KMS-11 (cell line): ENCODE results near the gene UNC13A.

ENCODE experiments used
- H2AFZ ChIP-seq: fragments of 200-600 bp; sonication (generic); 2 replicates; pipeline ENCODE4 v1.6.1; 2016; ENCODE audit warnings: antibody characterized with exemption, mixed run types, low read depth
- H3K27ac ChIP-seq: fragments of 200-600 bp; sonication (generic); 2 replicates; pipeline ENCODE4 v1.6.1; 2016; ENCODE audit warnings: mild to moderate bottlenecking, mixed run types
- H3K27me3 ChIP-seq: fragments of 200-600 bp; sonication (generic); 2 replicates; pipeline ENCODE4 v1.6.1; 2017; ENCODE audit warnings: mild to moderate bottlenecking, low read depth, mixed run types, moderate library complexity; ENCODE audit not compliant: insufficient read depth
- H3K36me3 ChIP-seq: fragments of 200-600 bp; sonication (generic); 2 replicates; pipeline ENCODE4 v1.6.1; 2017; ENCODE audit warnings: mild to moderate bottlenecking, mixed run types; ENCODE audit not compliant: insufficient read depth
- H3K4me1 ChIP-seq: fragments of 200-600 bp; sonication (generic); 2 replicates; pipeline ENCODE4 v1.6.1; 2016; ENCODE audit warnings: mild to moderate bottlenecking, low read depth, mixed run types; ENCODE audit not compliant: poor library complexity, severe bottlenecking
- H3K4me2 ChIP-seq: fragments of 200-600 bp; sonication (generic); 2 replicates; pipeline ENCODE4 v1.7.0; 2016; ENCODE audit warnings: mild to moderate bottlenecking, mixed run types
- H3K4me3 ChIP-seq: fragments of 200-600 bp; sonication (generic); IDR thresholded peaks from 2 replicates; pipeline ENCODE4 v1.6.1; 2017; ENCODE audit warnings: low read depth, low read length, mixed read lengths; ENCODE audit not compliant: insufficient read depth
- H3K79me2 ChIP-seq: fragments of 200-600 bp; sonication (generic); 2 replicates; pipeline ENCODE4 v1.6.1; 2016; ENCODE audit warnings: low read depth, mixed run types; ENCODE audit not compliant: insufficient read depth
- H3K9ac ChIP-seq: fragments of 200-600 bp; sonication (generic); 2 replicates; pipeline ENCODE4 v1.6.1; 2016; ENCODE audit warnings: mild to moderate bottlenecking, mixed run types
- H4K20me1 ChIP-seq: fragments of 200-600 bp; sonication (generic); 2 replicates; pipeline ENCODE4 v1.6.1; 2016; ENCODE audit warnings: mild to moderate bottlenecking, mixed run types; ENCODE audit not compliant: insufficient read depth
- TF ChIP-seq, protein P1 (sequence below): fragments of 200-600 bp; sonication (generic); conservative IDR thresholded peaks from 2 replicates; pipeline ENCODE4 v1.6.1; 2017; ENCODE audit warnings: low read depth, mild to moderate bottlenecking, antibody characterized with exemption, low read length, moderate library complexity, mixed read lengths

The UNC13A gene

GRCh38 chr19:17687857-17688784, at the start of gene UNC13A:
UNC13A (minus strand) TSS chr19:17688354; CDS start chr19:17688199, 155 bp downstream.
- Histone ChIP-seq H3K36me3 (no peaks in the 10 kb centered on the region), H3K79me2 (no peaks in the 10 kb centered on the region), H3K27me3 (peaks cover 77% of the 10 kb centered on the region), H3K9ac (no peak within 1 kb of the TSS), H2AFZ (no peak within 1 kb of the TSS), H3K4me2 (no peak within 1 kb of the TSS), H3K4me1 (no peaks in the 10 kb centered on the region), H4K20me1 (no peaks in the 10 kb centered on the region), H3K4me3 (no peak within 1 kb of the TSS), H3K27ac (no peak within 1 kb of the TSS)
- TF ChIP-seq, protein P1, sequence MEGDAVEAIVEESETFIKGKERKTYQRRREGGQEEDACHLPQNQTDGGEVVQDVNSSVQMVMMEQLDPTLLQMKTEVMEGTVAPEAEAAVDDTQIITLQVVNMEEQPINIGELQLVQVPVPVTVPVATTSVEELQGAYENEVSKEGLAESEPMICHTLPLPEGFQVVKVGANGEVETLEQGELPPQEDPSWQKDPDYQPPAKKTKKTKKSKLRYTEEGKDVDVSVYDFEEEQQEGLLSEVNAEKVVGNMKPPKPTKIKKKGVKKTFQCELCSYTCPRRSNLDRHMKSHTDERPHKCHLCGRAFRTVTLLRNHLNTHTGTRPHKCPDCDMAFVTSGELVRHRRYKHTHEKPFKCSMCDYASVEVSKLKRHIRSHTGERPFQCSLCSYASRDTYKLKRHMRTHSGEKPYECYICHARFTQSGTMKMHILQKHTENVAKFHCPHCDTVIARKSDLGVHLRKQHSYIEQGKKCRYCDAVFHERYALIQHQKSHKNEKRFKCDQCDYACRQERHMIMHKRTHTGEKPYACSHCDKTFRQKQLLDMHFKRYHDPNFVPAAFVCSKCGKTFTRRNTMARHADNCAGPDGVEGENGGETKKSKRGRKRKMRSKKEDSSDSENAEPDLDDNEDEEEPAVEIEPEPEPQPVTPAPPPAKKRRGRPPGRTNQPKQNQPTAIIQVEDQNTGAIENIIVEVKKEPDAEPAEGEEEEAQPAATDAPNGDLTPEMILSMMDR = no peak

DNA sequence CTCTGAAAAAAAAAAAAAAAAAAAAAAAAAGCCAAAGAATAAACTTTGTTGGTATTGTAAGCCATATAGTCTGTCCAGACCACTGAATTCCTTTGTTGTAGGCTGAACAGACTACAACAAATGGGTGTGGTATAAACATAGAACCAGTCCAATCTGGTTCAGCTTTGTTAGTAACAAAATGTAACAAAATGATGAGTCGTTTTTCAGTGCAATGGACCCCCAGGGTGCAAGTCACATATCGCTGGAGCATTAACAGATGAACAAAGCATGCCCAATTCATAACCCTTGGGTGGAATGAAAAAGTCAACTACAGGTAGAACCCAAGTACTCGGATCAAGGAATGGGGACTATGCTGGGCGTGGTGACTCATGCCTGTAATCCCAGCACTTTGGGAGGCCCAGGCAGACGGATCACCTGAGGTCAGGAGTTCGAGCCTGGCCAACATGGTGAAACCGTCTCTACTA, 49.6 kb upstream of the UNC13A start:
- H3K27ac ChIP-seq = no peak overlapping the region
- no peak overlapping the region for H3K9ac ChIP-seq
- no peak overlapping the region for H3K4me2 ChIP-seq
- H2AFZ ChIP-seq = no peak overlapping the region
- TF ChIP-seq, protein P1 = no peak
- H3K4me3 ChIP-seq = no peak overlapping the region
- no peaks in the 10 kb centered on the region for H3K4me1 ChIP-seq
- no peaks in the 10 kb centered on the region for H3K79me2 ChIP-seq
- no peaks in the 10 kb centered on the region for H3K36me3 ChIP-seq
- no peaks in the 10 kb centered on the region for H3K27me3 ChIP-seq
- no peaks in the 10 kb centered on the region for H4K20me1 ChIP-seq

DNA sequence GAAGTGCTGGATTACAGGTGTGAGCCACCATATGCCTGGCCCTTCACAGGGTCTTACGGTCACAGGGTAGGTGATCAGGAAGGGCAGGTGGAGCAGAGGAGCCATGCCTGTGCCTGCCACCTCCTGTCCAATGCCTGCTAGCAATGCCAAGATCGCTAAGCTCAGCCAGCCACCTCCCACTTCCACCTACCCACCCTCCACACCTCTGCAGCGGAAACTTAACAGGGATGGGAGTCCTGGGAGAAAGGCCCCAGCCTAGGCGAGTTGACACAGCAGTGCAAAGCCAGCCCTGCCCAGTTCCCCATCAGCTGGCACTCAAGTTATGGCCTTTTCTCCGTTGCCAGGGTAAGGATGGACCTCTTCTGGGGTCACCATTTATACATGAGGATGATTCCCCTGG, 47.3 kb upstream of the UNC13A start:
- no peaks in the 10 kb centered on the region for H3K4me1 ChIP-seq
- no peak overlapping the region for H2AFZ ChIP-seq
- no peaks in the 10 kb centered on the region for H3K36me3 ChIP-seq
- no peaks in the 10 kb centered on the region for H3K27me3 ChIP-seq
- no peak overlapping the region for H3K27ac ChIP-seq
- no peak overlapping the region for H3K4me3 ChIP-seq
- no peaks in the 10 kb centered on the region for H4K20me1 ChIP-seq
- H3K79me2 ChIP-seq = no peaks in the 10 kb centered on the region
- H3K4me2 ChIP-seq = no peak overlapping the region
- TF ChIP-seq, protein P1 = no peak
- H3K9ac ChIP-seq = no peak overlapping the region

GRCh38 chr19:17734146-17734545, 46.0 kb upstream of the UNC13A start:
- H3K4me3 ChIP-seq = no peak overlapping the region
- H4K20me1 ChIP-seq = no peaks in the 10 kb centered on the region
- TF ChIP-seq, protein P1 = no peak
- H3K4me1 ChIP-seq = no peaks in the 10 kb centered on the region
- no peaks in the 10 kb centered on the region for H3K27me3 ChIP-seq
- H3K27ac ChIP-seq = no peak overlapping the region
- H3K9ac ChIP-seq = no peak overlapping the region
- H2AFZ ChIP-seq = no peak overlapping the region
- no peaks in the 10 kb centered on the region for H3K79me2 ChIP-seq
- H3K4me2 ChIP-seq = no peak overlapping the region
- H3K36me3 ChIP-seq = no peaks in the 10 kb centered on the region
